ENCODE measurements around the gene SLC18A3. TPM values are rescaled to one million over a fixed set of nuclear protein-coding genes. Genes with fewer than 3 reads are reported as not detected.

Gene SLC18A3
- total RNA-seq, 4 donors from 2014 or later = 0.42 to 1.7 (median 0.81) TPM

DNA sequence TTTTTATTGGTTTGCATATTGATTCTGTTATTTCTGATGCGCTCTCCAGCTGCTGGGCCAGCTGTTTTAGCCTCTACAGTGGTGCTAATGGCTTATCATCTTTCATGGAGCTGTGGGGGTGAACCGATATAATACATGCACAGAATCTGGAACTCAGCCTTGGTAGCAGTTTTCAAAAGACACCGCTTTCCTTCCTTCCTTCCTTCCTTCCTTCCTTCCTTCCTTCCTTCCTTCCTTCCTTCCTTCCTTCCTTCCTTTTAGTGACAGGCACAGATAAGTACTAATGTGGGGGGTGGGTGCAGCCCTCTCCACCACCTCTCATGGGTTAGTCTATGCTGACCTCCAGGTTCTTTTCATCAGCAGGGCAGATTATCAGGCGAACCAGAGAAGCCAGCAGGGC, 37.4 kb downstream of the SLC18A3 start:
- H3K4me1 ChIP-seq = no peaks in the 10 kb centered on the region
- no peak overlapping the region for H3K27ac ChIP-seq (replicated peaks in 1 of 4)
- H3K9me3 ChIP-seq = no peaks in the 10 kb centered on the region
- intact Hi-C loops (cut with DNase I) = no loop called here
- 70% methylated on average over 4 of the region's 4 CpGs for WGBS
- TF ChIP-seq, protein P1, sequence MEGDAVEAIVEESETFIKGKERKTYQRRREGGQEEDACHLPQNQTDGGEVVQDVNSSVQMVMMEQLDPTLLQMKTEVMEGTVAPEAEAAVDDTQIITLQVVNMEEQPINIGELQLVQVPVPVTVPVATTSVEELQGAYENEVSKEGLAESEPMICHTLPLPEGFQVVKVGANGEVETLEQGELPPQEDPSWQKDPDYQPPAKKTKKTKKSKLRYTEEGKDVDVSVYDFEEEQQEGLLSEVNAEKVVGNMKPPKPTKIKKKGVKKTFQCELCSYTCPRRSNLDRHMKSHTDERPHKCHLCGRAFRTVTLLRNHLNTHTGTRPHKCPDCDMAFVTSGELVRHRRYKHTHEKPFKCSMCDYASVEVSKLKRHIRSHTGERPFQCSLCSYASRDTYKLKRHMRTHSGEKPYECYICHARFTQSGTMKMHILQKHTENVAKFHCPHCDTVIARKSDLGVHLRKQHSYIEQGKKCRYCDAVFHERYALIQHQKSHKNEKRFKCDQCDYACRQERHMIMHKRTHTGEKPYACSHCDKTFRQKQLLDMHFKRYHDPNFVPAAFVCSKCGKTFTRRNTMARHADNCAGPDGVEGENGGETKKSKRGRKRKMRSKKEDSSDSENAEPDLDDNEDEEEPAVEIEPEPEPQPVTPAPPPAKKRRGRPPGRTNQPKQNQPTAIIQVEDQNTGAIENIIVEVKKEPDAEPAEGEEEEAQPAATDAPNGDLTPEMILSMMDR (IDR thresholded peaks at IDR 0.05) = no peak
- TF ChIP-seq POLR2A (IDR thresholded peaks at IDR 0.05; ENCODE audit: low read depth) (no peak), POLR2AphosphoS5 (IDR thresholded peaks at IDR 0.05) (no peak), EP300 (IDR thresholded peaks at IDR 0.05) (no peak)
- no peak overlapping the region for H3K4me3 ChIP-seq
- no peak for DNase-seq (ENCODE audit: extremely low spot score)
- no peaks in the 10 kb centered on the region for H3K36me3 ChIP-seq
- H3K27me3 ChIP-seq = peaks cover 0 to 72% (median 0%) of the 10 kb centered on the region in 4 donors

DNA sequence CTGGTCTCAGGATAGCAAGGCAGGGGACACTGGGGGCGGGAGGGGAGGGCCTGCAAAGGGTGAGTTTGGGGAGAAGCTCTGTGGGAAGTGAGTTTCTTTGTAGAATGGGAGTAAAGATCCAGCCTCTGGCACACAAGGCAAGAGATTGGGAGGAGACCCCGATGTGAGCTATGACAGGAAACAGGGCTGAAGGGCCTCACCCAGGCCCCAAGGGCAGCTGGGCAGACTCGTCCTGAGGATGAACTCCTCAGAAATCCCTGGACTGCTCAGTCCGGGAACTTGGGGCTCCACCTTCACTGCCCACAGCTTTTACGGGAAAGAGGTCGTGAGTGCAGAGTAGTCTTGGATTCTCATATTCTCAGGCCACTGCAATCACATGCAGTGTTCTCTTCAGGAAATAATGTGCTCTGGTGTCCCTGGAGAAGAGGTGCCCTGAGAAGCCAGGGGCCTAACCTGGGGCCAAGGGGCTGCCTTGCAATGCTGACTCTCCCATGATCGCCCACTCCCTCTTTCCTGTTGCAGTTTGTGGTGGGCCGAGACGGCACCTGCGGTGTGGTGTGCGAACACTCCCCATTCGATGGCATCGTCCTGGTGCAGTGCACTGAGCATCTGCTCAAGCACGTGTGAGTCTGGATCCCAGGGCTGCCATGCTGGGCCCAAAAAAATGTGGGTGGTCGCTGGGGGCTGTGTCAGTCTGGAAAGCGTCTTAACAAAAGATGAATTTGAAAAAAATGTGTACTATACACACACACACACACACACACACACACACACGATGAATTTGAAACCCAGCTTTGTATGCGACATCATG, 38.1 kb downstream of the SLC18A3 start:
- H3K4me1 ChIP-seq = no peaks in the 10 kb centered on the region
- no peak for DNase-seq (ENCODE audit: extremely low spot score)
- no peaks in the 10 kb centered on the region for H3K9me3 ChIP-seq
- 72% methylated on average over 18 of the region's 18 CpGs for WGBS
- H3K4me3 ChIP-seq = no peak overlapping the region
- intact Hi-C loops (cut with DNase I) = no loop called here
- TF ChIP-seq POLR2A (IDR thresholded peaks at IDR 0.05; ENCODE audit: low read depth) (no peak), EP300 (IDR thresholded peaks at IDR 0.05) (no peak), POLR2AphosphoS5 (IDR thresholded peaks at IDR 0.05) (no peak)
- TF ChIP-seq, protein P1 (IDR thresholded peaks at IDR 0.05) = no peak
- H3K36me3 ChIP-seq = no peaks in the 10 kb centered on the region
- peaks cover 0 to 66% (median 0%) of the 10 kb centered on the region in 4 donors for H3K27me3 ChIP-seq
- H3K27ac ChIP-seq (replicated peaks in 1 of 4) = no peak overlapping the region

DNA sequence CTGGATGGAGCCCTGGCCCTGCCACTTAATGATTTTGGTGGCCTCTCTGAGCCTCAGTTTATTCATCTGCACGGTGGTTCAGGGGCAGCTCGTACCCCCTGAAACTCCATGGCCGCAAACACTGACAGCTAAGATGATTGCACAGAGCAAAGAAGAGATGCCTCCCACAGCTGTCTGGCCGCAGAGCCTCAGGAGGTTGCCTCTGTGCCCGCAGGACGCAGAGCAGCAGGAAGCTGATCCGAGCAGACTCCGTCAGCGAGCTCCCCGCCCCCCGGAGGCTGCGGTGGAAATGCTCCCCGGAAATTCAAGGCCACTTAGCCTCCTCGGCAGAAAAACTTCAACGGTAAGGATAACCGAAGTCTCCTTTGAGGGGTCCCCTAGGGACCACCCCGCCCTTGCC, 39.2 kb downstream of the SLC18A3 start:
- Histone ChIP-seq H3K4me1 (no peaks in the 10 kb centered on the region), H3K4me3 (no peak overlapping the region), H3K27ac (replicated peaks in 1 of 4) (no peak overlapping the region), H3K9me3 (no peaks in the 10 kb centered on the region), H3K36me3 (no peaks in the 10 kb centered on the region), H3K27me3 (peaks cover 0 to 66% (median 0%) of the 10 kb centered on the region in 4 donors)
- WGBS = 22% methylated on average over 16 of the region's 17 CpGs
- peak; percentile 79 for DNase-seq (ENCODE audit: extremely low spot score)
- intact Hi-C loops (cut with DNase I) = no loop called here
- TF ChIP-seq, protein P1 (IDR thresholded peaks at IDR 0.05) = no peak
- TF ChIP-seq EP300 (IDR thresholded peaks at IDR 0.05) (no peak), POLR2A (IDR thresholded peaks at IDR 0.05; ENCODE audit: low read depth) (no peak), POLR2AphosphoS5 (IDR thresholded peaks at IDR 0.05) (no peak)

DNA sequence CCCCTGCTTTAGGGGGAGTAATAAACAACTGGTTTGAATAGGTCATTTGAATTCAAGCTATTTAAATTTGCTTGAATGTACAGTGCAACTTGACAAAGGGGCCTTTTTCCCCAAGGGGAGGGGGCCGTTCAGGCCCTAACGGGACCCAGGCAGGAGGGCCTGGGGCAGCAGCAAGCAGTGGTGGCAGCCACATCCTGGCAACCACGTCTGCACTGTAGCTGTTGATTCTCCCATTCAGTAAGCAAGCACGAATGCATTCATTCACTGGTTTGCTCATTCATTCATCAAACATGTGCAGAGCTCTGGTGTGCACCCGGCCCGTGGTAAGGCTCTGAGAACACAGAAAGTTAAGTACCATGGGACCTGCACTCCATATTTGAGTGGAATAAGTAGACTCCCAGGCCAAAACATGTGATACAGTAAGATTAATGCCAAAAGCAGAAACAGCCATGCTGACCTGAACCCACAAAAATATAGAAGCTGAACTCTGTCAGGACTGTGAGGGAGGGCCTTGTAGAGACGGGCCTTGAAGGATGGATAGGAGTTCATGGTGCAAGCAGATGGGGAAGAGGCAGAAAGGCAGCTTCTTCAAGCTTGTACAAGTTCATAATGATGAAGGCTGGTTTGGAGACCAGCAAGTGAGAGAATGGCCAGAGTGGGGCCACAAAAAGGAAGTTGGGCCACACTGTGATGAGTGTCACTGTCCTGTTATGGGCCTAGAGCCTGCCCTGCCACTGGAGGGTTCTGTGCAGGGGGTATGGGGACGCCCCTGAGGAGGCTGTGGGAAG, 40.0 kb downstream of the SLC18A3 start:
- H3K9me3 ChIP-seq = no peaks in the 10 kb centered on the region
- no peaks in the 10 kb centered on the region for H3K4me1 ChIP-seq
- WGBS = 64% methylated on average over 8 of the region's 8 CpGs
- H3K27me3 ChIP-seq = peaks cover 0 to 65% (median 0%) of the 10 kb centered on the region in 4 donors
- H3K4me3 ChIP-seq = no peak overlapping the region
- TF ChIP-seq POLR2AphosphoS5 (IDR thresholded peaks at IDR 0.05) = no peak
- DNase-seq (ENCODE audit: extremely low spot score) = peak; percentile 60
- intact Hi-C loops (cut with DNase I) = no loop called here
- H3K36me3 ChIP-seq = no peaks in the 10 kb centered on the region
- no peak overlapping the region for H3K27ac ChIP-seq (replicated peaks in 1 of 4)

DNA sequence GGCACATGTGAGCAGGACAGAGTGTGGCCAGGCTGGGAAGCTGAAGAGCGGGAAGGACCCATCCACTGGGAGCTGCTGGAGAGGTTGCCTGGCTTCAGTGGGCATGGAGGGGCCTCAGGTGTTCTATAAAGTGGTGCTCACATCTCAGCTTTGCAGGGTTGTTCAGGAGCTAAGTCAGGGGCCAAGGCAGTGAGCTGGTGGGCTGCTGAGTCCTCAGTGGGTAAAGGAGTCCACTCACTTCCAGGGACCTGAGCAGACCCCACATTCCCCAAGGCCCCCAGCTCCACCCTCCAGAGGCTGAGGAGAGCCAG, 40.6 kb downstream of the SLC18A3 start:
- peak; percentile 85 for DNase-seq (ENCODE audit: extremely low spot score)
- H3K27me3 ChIP-seq = peaks cover 0 to 64% (median 0%) of the 10 kb centered on the region in 4 donors

More for the DNA sequence above, 40.6 kb downstream of the SLC18A3 start:
- intact Hi-C loops (cut with DNase I) = no loop called here
- TF ChIP-seq POLR2AphosphoS5 (IDR thresholded peaks at IDR 0.05) (no peak), POLR2A (IDR thresholded peaks at IDR 0.05; ENCODE audit: low read depth) (no peak), EP300 (IDR thresholded peaks at IDR 0.05) (no peak)
- TF ChIP-seq, protein P1 (IDR thresholded peaks at IDR 0.05) = no peak
- H3K4me3 ChIP-seq = no peak overlapping the region
- 100% methylated on average over 1 of the region's 1 CpG for WGBS
- H3K4me1 ChIP-seq = no peaks in the 10 kb centered on the region
- H3K9me3 ChIP-seq = no peaks in the 10 kb centered on the region
- no peaks in the 10 kb centered on the region for H3K36me3 ChIP-seq
- H3K27ac ChIP-seq (replicated peaks in 1 of 4) = no peak overlapping the region

Measured in esophagus muscularis mucosa (tissue), 4 donors.